Measurements from ENCODE around the gene PPP2R5C.

DNA sequence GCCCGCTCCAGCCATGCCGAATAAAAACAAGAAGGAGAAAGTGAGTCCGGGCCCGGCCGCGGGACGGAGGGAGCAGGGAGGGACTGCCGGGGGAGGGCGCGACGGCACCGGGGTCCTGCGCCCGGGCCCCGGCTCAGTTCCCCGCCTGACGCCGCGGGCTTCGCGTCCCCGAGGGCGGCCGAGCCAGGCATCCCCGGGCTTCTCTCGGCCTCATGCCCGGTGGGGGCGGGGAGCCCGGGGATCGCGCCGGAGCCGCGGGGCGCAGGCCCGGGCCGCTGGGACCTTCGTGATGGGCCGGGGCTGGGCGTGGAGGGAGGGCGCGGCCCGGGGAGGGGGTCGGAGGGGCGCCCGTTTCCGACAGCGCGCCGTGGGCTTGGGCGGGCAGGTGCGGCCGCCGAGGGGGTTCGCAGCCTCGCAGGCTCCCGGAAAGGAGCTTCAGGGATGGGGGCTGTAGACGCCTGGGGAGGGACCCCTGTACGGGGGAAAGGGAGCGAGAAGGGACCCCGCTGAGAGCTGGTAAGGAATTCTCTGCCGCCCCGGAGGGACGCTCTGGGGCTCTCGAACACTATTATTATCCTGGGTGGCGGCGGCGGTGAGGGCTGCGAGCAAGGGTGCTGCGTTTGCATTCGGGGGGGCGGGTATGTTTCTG is 496 bp downstream of the PPP2R5C start:
- TF ChIP-seq, protein P1, sequence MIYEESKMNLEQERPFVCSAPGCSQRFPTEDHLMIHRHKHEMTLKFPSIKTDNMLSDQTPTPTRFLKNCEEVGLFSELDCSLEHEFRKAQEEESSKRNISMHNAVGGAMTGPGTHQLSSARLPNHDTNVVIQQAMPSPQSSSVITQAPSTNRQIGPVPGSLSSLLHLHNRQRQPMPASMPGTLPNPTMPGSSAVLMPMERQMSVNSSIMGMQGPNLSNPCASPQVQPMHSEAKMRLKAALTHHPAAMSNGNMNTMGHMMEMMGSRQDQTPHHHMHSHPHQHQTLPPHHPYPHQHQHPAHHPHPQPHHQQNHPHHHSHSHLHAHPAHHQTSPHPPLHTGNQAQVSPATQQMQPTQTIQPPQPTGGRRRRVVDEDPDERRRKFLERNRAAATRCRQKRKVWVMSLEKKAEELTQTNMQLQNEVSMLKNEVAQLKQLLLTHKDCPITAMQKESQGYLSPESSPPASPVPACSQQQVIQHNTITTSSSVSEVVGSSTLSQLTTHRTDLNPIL (CRISPR knock-in tag; IDR thresholded peaks at IDR 0.05; ENCODE audit: low read depth): no peak
- TF ChIP-seq BACH2 (CRISPR knock-in tag; IDR thresholded peaks at IDR 0.05; ENCODE audit: borderline replicate concordance) (no peak), ZNF565 (CRISPR knock-in tag; conservative IDR thresholded peaks at IDR 0.05; ENCODE audit: low read depth) (no peak)

All from SK-N-SH treated with all-trans-retinoic acid at 6 μM for 48 hours (cell line).